Hematopoietic multipotent progenitor cell treated with erythropoietin and hydrocortisone succinate and interleukin-3 and kit ligand, for 6 days (in vitro differentiated cells): ENCODE results near the gene KAZN.

Source experiments
- DNase-seq: peaks from one replicate; pipeline ENCODE4 v3.0.0-alpha.2; 2015

Gene KAZN

GRCh38 chr1:14803002-14803789, 204.7 kb downstream of the KAZN start:
- DNase-seq = no peak

- DNase-seq = peak; percentile 67
Measured at GRCh38 chr1:14804626-14805025, 206.1 kb downstream of the KAZN start.

DNA sequence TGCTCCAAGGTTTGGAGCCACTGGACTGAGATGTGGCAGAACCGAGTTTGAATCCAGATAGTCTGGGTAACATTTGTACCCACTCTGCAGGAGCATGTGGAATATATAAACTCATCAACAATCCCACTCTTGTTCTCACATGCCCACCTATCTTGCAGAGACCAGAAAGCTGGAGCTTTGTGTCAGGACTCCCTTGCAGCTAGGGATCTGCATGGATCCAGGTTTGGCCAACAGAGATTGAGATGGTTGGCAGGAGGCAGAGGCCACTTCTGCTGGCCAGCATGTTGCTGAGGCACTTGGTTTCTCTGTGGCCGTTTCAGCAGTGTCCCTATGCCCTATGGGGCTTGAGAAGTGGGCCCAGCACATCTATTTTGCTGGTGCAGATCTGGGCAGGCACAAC, 208.3 kb downstream of the KAZN start:
- no peak for DNase-seq

- no peak for DNase-seq
Measured at GRCh38 chr1:14808768-14809167, 210.3 kb downstream of the KAZN start.

GRCh38 chr1:14809191-14809981, 210.9 kb downstream of the KAZN start:
- no peak for DNase-seq

GRCh38 chr1:14810595-14811361, 212.3 kb downstream of the KAZN start:
- DNase-seq = no peak

DNA sequence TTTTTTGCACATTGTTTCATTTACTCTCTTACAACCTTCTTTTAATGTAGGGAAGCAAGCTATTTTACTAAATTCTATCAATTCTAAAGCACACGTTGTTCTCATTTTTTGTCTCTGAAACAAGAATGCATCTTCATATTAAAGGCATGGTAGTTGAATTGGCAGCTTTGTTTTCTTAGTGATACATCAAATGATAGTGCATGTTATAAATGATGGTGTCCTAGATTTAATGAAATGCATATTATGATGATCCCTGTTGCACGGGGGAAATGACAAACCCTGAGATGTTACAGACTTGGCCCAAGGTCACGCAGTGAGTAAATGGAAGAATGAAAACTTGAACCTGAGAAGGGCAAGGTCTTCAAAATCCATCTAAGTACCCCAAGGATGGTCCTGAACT, 213.1 kb downstream of the KAZN start:
- DNase-seq = no peak

DNA sequence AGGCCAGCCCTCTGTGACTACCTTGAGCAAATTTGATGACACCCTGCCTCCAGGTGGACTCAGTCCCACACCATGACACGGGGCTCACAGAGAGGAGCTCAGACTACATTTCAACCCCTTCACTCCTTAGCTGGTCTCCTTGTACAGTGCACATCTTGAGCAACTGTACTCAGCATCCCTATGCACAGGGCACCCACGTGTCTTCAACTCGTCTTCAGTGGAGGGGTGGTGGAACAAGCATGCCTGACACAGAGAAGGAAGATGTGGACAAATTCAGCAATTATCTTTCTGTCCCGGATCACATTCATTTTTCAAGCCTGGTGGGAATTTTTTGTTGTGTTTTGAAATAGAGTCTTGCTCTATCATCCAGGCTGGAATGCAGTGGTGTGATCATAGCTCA, 213.7 kb downstream of the KAZN start:
- no peak for DNase-seq

DNA sequence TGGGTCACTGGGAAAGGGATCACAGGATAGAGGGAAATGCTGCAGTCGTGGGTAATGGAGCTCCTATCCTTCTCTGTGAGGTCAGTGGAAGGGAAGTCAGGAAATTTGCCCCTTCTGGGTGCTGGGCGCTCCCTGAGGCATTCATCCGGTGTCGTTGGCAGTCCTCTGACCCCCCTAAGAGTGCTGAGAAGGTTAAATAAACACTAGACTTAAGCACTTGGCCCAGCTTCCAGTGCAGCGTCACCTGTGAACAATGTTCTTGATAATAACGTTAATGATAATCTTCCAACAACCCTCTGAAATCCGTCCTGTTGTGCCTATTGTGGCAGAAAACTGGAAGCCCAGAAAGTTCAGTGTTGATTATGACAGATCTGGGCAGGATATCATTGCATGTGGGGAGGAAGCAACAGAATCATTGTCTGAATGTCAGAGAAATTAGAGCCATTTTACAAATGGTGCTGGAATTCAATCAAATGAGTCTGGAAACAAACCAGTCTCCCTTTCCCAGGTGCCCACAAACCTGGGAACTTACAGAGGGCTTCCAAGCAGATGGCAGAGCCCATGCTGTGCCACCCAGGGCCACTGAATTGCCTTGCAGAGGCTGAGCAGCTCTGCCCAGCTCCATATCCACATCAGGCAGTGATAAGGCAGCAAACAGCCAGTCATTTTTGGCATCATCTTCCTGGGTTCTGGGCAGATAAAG, 216.8 kb downstream of the KAZN start:
- DNase-seq = no peak

DNA sequence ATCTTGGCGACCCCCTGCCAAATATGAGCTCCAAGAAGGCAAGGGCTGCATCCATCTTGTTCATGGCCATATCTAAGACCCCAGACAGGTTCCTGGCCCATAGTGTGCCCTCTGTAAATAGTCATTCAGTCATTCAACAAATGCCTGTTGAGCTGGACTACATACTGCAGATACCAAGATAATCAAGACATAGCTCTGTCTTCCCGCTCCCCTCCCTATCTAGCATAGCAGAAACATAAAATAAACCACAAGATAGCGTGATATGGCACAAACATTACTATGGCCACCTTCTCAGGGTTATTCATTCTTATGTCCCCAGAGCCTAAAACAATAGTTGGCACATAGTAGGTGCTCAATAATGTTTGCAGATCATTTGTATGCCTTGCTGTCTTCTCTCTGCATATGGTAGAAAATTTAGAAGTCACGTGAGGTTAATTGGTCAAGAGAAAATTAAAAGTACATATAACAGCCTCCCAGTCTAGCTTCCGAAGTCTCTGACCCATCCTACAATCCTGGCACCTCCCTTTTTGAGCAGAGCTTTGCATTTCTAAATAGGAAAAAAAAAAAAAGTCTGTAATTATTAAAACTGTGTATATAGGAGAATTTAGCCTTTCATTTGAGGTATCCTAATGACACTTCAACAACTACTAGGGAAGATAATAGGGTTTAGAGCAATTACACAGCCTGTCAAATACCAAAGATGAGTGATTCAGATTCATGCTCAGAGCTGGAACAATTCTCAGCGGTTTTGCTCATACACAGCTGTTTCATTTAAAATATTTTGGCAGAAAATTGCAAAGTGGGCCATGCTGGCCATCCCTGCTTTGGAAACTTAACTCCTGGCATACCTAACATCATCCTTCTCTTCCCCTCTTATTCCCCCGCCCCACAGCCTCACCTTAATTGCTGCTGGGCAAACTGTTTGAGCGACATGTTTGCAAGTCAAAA, 219.0 kb downstream of the KAZN start:
- DNase-seq = peak; percentile 65

DNA sequence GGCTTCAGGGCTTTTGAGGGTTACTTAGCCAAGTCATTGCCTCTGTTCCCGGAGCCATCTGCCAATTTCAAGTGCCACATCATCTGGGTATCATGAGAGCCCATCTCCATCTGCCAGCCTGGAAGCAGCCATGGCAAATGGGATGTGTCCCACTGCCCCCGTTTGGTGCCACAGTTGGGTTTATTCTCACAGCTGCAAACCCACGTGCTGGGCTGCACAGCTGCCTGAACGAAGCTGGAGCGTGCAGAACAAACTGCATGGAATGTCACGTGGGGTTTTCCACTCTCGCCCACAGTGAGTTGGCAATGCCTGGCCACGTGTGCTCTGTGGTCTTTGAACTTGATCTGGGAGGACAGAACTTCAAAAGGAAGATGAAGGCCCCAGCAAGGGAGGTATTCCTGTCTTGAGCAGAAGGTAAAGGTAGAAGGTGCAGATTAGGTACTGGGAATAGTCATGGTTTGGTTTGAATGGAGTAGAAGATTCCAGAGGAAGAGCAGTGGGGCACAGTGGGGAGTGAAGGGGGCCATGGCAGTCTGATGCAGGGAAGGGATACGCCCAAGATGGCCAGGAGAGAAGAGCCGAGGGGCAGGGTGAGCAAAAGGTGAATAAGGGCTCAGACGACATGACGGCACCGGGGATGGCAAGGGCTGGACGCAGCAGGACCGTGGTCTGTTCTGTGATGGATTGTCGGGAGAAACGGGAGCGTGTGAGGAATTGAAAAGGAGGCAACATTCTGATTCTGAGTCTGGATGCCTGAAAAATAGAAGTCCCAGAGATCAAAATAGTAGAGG, 222.0 kb downstream of the KAZN start:
- DNase-seq = no peak

GRCh38 chr1:14822493-14822892, 224.0 kb downstream of the KAZN start:
- no peak for DNase-seq

DNA sequence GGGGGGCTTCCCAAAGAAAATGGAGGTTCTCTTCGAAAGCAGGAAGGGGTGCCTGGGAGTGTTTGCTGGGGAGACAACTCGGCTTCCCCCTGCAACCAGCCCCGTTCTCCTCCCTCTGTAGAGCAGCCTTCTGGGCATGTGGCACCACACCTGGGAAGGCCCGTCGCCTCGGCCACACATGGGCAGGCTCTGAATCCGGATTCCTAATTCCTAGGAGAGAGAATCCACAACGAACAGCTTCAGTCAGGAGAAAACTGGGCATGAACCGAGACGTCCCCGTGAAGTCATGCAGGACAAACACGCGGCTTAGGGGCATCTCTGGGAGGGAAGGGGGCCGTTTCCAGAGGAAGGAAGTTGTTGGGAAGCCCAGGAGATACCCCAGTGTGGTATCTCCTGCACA, 224.5 kb downstream of the KAZN start:
- no peak for DNase-seq

DNA sequence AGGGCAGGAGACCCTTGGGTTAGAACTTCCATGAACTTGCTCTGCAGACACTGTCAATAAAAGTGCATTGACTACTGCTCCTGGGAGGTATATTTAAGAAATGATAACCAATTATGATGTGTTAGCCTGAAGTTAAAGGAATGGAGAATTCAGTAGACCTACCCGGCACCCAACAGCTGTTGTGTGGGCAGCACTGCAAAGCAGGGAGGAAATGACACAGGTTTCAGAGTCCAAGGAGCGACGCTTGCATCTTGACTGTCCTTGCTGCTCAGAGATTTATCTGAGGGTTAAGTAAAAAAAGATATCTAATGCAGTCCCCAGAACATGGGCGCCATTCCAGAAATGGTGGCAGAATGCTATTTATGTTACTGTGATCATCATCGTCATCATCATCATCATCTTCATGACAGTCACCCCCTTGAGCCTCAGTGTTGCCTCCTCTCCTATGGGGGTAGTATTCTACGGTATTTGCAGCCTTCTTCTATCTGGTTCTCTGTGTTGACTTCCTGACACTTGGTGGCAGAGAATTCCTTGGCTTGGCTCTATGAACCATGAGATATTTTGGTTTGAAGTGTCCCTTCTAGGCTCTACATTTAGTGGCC, 225.9 kb downstream of the KAZN start:
- no peak for DNase-seq

DNA sequence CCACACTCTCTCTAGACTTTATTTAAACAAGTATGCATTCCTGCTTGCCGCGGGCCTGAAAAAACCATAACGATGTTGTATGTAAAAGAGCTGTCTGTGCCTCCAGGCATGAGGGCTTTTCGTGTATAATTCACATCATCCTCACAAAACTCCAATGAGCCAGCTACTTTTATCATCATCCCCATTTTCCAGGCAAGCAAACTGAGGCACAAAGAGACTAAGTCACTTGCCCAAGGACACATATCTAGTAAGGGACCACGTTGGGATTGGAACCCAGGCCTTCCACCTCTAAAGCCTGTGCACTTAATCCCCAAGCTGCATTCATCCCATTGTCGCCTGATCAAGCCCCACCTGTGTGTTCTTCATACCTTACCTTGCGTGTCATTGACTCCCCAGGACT, 226.9 kb downstream of the KAZN start:
- DNase-seq = no peak

- DNase-seq = no peak
Measured at GRCh38 chr1:14826172-14826636, 227.7 kb downstream of the KAZN start.

GRCh38 chr1:14826731-14827326, 228.3 kb downstream of the KAZN start:
- no peak for DNase-seq

DNA sequence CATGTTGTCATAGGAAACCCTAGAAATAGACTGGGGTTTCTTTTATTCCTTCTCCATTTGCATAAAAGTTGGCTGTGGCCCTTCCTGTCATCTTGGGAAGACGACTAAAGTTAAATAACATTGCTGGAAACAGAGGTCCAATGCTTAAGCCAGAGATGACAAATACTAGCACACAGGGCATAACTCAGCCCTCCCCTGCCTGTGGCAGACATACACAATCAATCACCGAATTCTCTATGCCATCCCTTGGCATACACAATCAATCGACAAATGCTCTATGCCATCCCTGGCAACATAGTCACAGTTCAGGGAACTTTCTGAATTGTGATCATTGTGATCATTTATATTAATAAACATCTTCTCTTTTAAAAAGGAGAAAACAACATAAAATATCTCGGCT, 229.4 kb downstream of the KAZN start:
- no peak for DNase-seq

DNA sequence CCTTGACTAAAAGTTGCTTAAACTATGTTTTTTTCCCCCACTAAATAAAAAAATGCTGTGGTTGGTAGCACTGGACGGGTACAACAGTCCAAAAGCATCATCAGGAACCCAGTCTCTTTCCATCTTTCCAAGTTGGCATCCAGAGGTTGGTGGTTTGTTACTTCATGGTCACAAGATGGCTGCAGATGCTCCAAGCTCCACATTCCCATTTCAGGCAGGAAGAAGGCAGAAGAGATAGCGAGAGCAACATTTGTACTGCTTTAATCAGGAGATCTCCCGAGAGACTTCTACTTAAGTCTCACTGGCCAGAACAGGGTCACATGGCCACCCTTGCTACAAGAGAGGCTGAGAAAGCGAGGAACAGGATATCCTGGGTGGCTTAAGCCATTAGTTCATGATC, 230.2 kb downstream of the KAZN start:
- no peak for DNase-seq

DNA sequence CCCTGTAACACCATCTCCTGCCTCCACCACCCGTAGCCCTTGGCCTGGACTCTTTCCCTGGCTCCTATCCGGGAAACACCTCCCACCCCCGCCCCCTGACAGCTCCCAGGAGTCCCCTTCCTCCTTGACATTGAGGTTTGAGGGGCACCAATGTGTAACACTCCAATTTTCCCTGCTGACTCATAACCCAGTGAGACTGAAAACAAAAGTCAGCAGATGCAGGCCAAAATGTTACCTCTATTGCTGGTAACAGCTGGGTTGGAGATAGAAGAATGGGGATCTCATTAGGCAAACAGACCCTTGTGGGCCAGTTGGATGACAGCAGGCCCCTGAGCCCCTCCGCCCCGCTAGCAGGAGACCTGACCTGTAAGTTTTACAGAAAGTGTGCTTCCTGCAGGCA, 237.2 kb downstream of the KAZN start:
- no peak for DNase-seq
